Measurements from ENCODE around the gene STOML1.

- TF ChIP-seq POLR2A (IDR thresholded peaks at IDR 0.05) (no peak), EP300 (IDR thresholded peaks at IDR 0.05) (no peak)
- TF ChIP-seq, protein P1, sequence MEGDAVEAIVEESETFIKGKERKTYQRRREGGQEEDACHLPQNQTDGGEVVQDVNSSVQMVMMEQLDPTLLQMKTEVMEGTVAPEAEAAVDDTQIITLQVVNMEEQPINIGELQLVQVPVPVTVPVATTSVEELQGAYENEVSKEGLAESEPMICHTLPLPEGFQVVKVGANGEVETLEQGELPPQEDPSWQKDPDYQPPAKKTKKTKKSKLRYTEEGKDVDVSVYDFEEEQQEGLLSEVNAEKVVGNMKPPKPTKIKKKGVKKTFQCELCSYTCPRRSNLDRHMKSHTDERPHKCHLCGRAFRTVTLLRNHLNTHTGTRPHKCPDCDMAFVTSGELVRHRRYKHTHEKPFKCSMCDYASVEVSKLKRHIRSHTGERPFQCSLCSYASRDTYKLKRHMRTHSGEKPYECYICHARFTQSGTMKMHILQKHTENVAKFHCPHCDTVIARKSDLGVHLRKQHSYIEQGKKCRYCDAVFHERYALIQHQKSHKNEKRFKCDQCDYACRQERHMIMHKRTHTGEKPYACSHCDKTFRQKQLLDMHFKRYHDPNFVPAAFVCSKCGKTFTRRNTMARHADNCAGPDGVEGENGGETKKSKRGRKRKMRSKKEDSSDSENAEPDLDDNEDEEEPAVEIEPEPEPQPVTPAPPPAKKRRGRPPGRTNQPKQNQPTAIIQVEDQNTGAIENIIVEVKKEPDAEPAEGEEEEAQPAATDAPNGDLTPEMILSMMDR (IDR thresholded peaks at IDR 0.05): no peak
Observed at GRCh38 chr15:73946046-73946721, 45.9 kb downstream of the STOML1 start.
